Activated naive CD4-positive, alpha-beta T cell treated with anti-CD3 and anti-CD28 coated beads, Interleukin-2, amount 50 U/mL, for 72 hours (primary cell): ENCODE results near the gene RNF148. TPM values are rescaled to one million over a fixed set of nuclear protein-coding genes. Genes with fewer than 3 reads are reported as not detected.

Experiments used
- ATAC-seq, 2 donors: fragments of 150-1000 bp; cut with Tn5 transposase; 2 replicates each; pipeline ENCODE4 v1.10.0; 2021; ENCODE audit warnings: mild to moderate bottlenecking in 2 of 2, moderate library complexity in 2 of 2
- DNase-seq, 2 donors: peaks; one replicate each; pipeline ENCODE4 v3.0.0; 2021 to 2022; ENCODE audit warnings: low spot score in 2 of 2
- H3K27ac Mint-ChIP-seq, 2 donors: one replicate each; pipeline ENCODE4 v1.8.0; 2022; ENCODE audit warnings: mild to moderate bottlenecking in 2 of 2, mixed read lengths in 2 of 2
- H3K36me3 Mint-ChIP-seq, 2 donors: one replicate each; pipeline ENCODE4 v1.8.0; 2022; ENCODE audit warnings: mixed read lengths in 2 of 2
- H3K9me3 Mint-ChIP-seq, 2 donors: one replicate each; pipeline ENCODE4 v1.8.0; 2022; ENCODE audit warnings: mixed read lengths in 2 of 2
- total RNA-seq, 2 donors: library from RNA; stranded (reverse); gene quantifications; one replicate each; pipeline ENCODE4 v1.2.3, GENCODE V29; 2022

The RNF148 gene
- total RNA-seq, 2 donors from 2014 or later: not detected

DNA sequence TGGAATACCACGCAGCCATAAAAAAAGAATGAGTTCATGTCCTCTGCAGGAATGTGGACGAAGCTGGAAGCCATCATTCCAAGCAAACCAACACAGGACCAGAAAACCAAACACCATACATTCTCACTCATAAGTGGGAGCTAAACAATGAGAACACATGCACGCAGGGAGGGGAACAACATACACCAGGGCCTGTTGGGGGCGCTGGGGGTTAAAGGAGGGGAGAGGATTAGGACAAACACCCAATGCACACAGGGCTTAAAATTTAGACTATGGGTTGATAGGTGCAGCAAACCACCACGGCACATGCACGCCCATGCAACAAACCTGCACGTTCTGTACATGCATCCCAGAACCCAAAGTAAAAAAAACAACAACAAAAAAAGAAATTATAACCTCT, 27.1 kb downstream of the RNF148 start:
- ATAC-seq: no peak
- no peaks in the 10 kb centered on the region for H3K36me3 Mint-ChIP-seq
- H3K27ac Mint-ChIP-seq: no peak overlapping the region
- DNase-seq: no peak
- H3K9me3 Mint-ChIP-seq: peaks cover 18 to 23% of the 10 kb centered on the region in 2 donors

DNA sequence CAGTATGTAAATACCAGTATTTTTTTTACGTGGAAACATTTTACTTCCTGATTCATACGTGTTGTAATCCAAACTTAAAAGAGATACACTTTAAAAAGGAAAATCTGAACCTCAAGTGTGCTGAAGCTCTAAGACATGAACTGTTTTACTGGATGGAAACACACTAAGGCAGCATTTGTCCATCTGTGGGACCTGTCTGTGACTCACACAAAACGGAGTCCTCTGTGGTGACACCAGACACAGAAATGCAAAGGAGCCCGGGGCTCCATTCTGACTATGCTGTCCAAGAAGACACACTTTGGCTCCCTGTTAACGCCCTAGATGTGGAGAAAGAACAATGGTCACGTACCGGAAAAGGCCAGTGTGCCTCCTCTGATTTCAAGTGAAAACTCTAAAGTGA, 27.7 kb downstream of the RNF148 start:
- peaks cover 18 to 23% of the 10 kb centered on the region in 2 donors for H3K9me3 Mint-ChIP-seq
- DNase-seq (no peak), ATAC-seq (no peak)
- H3K36me3 Mint-ChIP-seq: no peaks in the 10 kb centered on the region
- no peak overlapping the region for H3K27ac Mint-ChIP-seq

DNA sequence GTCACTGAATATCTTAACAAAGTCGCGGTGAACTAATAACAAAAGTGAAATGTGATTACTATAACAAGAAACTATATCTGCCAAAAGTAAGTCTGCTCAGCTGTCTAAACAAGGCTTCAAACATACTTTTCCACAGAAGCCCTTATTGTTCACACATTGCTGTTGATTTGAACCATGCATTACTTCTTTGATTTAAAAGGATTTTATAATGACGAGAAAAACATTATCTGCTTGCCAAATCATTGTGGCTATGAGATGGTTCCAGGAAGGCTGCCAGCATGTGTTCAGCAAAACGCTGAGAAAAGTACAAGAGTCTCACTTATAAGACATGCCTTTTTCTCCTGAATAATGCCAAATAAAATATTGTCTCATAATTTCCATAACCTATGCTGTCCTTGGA, 28.2 kb downstream of the RNF148 start:
- ATAC-seq: no peak
- no peak overlapping the region for H3K27ac Mint-ChIP-seq
- no peaks in the 10 kb centered on the region for H3K36me3 Mint-ChIP-seq
- H3K9me3 Mint-ChIP-seq: peaks cover 18 to 22% of the 10 kb centered on the region in 2 donors
- DNase-seq: no peak

DNA sequence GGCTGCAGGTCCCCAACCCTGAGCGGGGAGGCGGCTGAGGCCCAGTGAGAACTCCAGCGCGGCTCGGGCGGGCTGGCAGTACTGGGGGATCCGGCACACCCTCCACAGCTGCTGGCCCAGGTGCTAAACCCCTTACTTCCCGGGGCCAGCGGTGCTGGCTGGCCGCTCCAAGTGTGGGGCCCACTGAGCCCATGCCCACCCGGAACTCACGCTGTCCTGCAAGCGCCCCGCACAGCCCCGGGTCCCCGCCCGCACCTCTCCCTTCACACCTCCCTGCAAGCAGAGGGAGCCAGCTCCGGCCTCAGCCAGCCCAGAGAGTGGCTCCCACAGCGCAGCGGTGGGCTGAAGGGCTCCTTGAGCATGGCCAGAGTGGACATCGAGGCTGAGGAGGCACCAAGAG, 28.8 kb downstream of the RNF148 start:
- Mint-ChIP-seq H3K36me3 (no peaks in the 10 kb centered on the region), H3K27ac (no peak overlapping the region), H3K9me3 (peaks cover 18 to 19% of the 10 kb centered on the region in 2 donors)
- DNase-seq (no peak), ATAC-seq (no peak)

DNA sequence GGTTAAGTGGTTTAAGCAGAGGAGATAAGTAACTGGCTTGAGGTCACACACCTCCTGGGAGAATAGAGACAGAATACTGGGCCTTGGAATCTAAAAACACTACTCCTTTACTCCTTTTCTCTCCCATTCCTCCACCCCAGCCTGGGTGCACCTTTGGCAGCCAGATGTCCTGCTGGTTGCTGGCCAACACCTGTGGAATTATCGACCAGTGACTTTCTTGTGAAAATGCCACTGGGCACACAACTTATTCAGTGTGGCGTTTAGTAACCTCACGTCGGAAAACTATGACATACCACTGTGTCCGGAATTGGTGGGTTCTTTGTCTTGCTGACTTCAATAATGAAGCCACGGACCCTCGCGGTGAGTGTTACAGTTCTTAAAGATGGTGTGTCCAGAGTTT, 30.2 kb downstream of the RNF148 start:
- no peak for DNase-seq
- peaks cover 19 to 22% of the 10 kb centered on the region in 2 donors for H3K9me3 Mint-ChIP-seq
- H3K36me3 Mint-ChIP-seq: no peaks in the 10 kb centered on the region
- no peak for ATAC-seq
- no peak overlapping the region for H3K27ac Mint-ChIP-seq

DNA sequence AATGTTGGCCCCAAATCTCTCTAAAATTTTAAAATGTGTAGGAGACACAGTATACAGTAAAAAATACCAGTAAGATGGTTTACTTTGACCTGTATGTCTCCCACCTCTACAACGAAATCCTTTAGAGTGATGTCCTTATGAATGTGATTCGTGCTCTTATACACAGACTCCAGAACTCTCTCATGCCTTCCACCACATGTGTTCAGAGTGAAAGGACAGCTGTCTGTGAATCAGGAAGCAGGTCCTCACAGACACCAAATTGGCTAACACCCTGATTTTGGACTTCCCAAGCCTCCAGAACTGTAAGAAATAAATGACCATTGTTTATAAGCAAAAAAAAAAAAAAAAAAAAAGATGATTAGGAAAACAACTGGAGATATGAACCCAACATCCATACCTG, 39.0 kb downstream of the RNF148 start:
- Mint-ChIP-seq H3K9me3 (peaks cover 0 to 18% of the 10 kb centered on the region in 2 donors), H3K27ac (no peak overlapping the region), H3K36me3 (no peaks in the 10 kb centered on the region)
- ATAC-seq (no peak), DNase-seq (no peak)

DNA sequence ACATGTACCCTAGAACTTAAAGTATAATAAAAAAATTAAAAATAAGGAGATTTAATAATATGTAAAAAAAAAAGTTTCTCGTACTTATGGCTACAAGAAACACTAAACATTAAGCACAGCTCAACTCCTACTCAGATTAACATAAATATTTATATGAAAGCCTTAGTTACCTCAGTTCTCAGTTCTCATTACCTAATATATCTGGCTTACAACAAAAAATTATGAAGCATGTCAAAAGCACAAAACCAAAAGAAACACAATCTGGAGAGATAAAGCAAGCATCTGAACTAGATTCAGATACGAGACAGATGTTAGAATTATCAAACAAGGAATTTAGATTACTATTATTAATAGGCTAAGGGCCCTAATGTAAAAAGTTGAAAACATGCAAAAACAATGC, 43.9 kb downstream of the RNF148 start:
- H3K27ac Mint-ChIP-seq: no peak overlapping the region
- H3K36me3 Mint-ChIP-seq: no peaks in the 10 kb centered on the region
- DNase-seq (no peak), ATAC-seq (no peak)
- H3K9me3 Mint-ChIP-seq: peaks cover 2% of the 10 kb centered on the region in 2 donors

DNA sequence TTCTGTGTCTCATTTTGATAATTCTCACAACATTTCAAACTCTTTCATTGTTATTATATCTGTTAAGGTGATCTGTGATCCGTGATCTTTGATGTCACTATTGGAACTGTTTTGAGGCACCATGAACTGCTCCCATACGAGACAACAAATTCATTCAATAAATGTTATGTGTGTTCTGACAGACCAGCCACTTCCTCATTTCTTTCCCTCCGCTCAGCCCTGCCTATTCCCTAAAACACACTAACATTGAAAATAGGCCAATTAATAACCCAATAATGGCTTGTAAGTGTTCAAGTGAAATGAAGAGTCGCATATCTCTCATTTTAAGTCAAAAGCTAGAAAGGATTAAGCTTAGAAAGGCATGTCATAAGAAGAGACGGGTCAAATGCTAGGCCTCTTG, 49.0 kb downstream of the RNF148 start:
- Mint-ChIP-seq H3K9me3 (peaks cover 5 to 6% of the 10 kb centered on the region in 2 donors), H3K36me3 (no peaks in the 10 kb centered on the region), H3K27ac (no peak overlapping the region)
- DNase-seq (no peak), ATAC-seq (no peak)

DNA sequence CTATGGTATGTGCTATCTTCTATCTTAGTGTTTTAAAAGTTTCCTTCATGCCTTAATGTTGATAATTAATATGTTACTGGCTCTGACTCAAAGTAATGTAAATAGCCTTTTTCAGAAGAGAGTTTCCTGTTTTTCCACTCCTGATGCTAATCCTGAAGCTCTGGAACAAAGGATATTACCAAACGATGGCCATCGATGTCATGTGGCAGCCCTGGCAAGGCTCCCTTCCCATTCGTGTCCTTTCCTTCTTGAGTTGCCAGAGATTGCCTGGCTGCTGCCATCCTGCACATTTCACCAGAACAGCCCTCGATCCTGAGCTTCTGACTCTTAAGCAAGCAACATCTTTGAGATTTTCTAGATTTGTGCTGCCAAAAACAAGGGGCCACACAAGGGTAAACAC, 49.8 kb downstream of the RNF148 start:
- no peak overlapping the region for H3K27ac Mint-ChIP-seq
- no peak for DNase-seq
- no peaks in the 10 kb centered on the region for H3K36me3 Mint-ChIP-seq
- no peak for ATAC-seq
- peaks cover 5 to 6% of the 10 kb centered on the region in 2 donors for H3K9me3 Mint-ChIP-seq

Other genes with a start within 250 kb of the RNF148 start
- not detected for gene RNF133, start 3.8 kb downstream of the RNF148 start, total RNA-seq
- gene CADPS2, start 183.5 kb upstream of the RNF148 start, total RNA-seq: not detected